Kasumi-1 (cell line): ENCODE measurements around the gene POU2AF3.

ENCODE experiments used
- DNase-seq, 2 experiments: peaks; one replicate each; lab custom pipeline; 2025; lab: John Stamatoyannopoulos, UW

The POU2AF3 gene

GRCh38 chr11:111353776-111354600 is 55.6 kb downstream of the POU2AF3 start:
- no peak for DNase-seq

GRCh38 chr11:111354601-111354891 is 56.2 kb downstream of the POU2AF3 start:
- no peak for DNase-seq

GRCh38 chr11:111355101-111355500 is 56.8 kb downstream of the POU2AF3 start:
- no peak for DNase-seq

- no peak for DNase-seq
These were observed 57.8 kb downstream of the POU2AF3 start for GRCh38 chr11:111355956-111356659.

GRCh38 chr11:111356660-111357048 is 58.3 kb downstream of the POU2AF3 start:
- DNase-seq: no peak

GRCh38 chr11:111357150-111358037 is 59.0 kb downstream of the POU2AF3 start:
- no peak for DNase-seq
